GM21528 (cell line): ENCODE results near the gene LIME1.

Source experiments
- ATAC-seq: cut with Tn5 transposase; IDR thresholded peaks from one replicate; pipeline ENCODE4 v1.9.1; 2021; ENCODE audit warnings: mild to moderate bottlenecking, moderate library complexity; ENCODE audit not compliant: unreplicated experiment, low FRiP score

Gene LIME1

DNA sequence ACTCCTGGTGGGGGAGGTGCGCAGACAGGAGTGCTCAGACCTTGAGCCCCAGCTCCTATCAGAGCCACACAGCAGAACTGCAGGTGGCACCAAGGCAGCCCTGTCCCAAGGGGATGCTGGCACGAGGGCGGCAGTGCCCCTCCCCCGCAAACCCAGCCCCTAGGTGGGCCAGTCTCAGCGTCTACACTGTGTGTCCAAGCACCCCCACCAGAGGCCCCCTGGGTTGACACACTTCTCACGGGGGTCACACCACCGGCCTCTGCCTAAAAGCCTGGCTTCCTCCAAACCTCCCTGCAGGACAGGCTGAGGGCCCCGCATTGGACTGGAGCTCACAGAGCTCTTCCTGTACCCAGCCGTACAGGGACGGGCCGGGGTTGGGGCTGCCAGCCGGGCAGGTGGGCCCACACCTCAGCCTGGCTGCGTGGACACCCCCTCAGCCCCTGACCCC lies 11.2 kb downstream of the LIME1 start:
- ATAC-seq, result no peak

- no peak for ATAC-seq
These were observed 11.8 kb downstream of the LIME1 start for GRCh38 chr20:63748070-63748933.

DNA sequence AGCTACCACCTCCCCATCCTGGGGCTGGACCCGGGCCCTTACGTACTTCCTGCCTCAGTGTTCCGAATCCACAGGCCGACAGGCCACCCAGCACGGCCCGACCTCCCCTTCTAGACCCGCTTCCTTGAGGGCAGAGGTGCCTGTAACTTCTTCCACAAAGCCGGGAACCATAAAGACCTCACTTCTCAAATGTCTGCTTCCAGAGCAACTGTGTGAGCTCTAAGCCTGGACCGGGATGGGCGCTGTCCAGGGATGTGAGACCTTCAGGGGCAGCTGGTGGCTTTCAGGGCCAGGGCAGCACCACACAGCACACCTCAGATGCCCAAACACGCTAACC lies 12.4 kb downstream of the LIME1 start:
- ATAC-seq, result no peak

- no peak for ATAC-seq
These were observed 13.4 kb downstream of the LIME1 start for GRCh38 chr20:63749597-63750508.

DNA sequence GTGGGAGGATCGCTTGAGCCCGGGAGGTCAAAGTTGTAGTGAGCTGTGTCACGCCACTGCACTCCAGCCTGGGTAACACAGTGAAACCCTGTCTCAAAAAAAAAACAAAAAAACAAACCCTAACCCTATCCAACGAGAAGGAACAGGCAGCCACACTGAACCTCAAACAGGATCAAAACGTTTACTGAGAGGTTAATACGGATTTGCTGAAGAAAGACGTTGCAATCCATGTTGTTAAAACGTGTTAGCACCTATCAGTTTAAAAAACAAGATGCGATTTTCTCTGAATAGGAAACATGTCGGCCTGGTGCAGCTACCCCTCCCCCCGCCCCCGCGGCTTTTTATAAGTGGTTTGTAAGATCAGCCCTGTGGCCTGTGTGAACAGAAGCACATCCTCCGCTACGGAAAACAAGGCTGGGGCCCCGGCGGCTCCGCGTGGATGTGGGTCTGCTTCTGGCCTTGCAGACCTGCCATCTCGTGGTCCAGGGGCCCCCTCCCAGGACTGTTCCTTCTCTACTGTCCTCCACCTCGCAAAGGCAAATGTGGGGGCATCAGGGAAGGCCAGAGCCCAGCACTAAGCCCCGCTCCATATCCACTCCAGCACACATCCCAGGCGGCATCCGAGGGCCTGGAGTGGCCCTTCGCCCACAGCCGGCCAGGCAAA lies 14.5 kb downstream of the LIME1 start:
- no peak for ATAC-seq

DNA sequence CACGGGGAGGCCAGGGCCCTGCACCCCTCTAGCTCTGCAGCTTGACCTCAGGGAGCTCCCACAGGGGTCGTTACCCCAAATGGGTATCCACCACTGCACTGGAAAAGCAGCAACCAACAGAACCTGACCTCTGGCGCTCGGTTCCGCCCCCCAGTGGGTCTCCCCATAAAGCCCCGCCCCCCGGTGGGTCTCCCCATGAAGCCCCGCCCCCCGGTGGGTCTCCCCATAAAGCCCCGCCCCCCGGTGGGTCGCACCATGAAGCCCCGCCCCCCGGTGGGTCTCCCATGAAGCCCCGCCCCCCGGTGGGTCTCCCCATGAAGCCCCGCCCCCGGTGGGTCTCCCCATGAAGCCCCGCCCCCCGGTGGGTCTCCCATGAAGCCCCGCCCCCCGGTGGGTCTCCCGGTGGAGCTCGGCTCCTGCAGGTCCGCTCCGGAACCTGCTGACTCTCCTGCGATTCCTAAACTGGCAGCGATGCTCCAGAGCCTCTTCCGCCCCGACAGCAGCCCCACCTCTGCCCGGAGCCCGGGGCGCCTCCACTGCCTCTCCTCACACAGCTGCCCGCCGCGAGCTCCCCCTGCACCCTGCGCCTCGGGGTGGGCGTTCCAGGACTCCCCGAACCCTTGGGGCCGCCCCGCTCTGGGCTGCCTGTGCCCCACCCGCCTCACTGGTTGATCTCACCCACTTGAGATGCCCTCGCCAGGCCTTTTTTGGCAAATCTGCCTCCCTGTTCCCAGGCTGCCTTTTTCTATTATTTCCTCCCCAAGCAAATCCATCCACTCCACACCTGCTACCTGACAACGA lies 15.2 kb downstream of the LIME1 start:
- ATAC-seq, result no peak

- no peak for ATAC-seq
These were observed 16.1 kb downstream of the LIME1 start for GRCh38 chr20:63752411-63753101.

DNA sequence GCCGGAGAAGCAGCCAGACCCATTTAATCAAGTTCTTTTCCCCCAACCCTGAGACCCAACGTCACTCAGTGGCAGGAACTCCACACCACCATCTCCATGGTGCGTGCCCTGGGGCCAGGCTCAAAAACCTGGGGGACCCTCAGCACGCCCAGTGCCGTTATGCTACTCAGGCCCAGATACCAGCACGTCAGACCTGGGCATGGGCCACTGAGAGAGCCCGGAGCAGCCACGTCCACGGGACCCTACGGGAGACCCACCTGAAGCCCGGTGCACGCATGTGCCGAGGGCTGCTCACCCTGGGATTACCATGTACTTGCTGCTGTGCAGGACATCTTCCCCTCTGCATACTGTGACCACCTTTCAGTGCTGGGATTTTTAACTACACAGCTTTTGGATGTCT lies 16.9 kb downstream of the LIME1 start:
- ATAC-seq, result no peak

DNA sequence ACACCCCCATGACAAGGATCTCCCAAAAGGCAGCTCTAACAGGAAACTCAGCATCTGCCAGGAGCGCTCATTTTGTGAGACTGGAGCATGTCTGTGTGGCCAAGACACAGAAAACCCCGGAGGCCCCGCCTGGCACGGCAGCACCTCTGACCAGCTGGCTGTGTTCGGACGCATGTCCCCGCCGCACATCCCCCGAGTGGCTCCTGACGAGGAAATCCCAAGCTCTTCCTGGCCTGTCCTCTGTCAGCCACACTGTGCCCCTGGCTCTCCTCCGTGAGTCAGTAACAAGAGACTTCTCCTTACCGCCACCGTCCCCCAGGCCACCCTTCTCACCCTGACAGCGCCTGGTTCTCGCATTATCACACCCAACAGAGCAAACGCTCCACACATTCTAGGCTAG lies 17.5 kb downstream of the LIME1 start:
- no peak for ATAC-seq

DNA sequence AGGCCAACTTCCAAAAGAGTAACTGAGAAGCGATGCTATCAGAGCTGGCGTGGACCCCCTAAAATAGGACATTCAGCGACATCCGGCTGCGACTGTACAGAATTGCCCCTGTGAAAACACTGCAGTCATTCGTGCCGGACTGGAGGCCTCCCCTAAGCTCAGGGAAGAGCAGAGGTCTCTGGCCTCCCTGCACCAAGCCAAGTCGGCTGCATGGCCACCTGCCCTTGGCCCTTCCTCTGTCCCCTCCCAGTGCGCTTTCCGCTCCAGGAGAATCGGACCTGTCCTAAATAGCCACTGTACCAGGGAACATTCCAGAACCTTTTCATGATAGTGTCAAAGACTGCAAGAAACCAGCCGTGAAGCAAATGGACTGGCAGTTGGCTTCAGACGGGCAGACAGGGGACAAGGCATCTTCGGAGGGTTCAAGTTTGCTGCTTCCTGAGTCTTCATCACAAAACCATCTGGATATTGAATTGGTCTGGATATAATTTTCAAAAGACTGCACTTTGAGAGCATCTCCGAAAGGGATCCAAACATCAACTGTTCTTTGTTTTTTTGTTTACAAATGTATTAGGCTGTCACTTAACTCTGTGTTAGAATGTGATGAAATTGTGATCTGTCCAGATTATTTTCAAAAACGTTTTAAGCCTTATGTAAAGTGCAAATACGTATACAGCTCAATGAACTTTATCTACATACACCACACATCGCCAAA lies 19.6 kb downstream of the LIME1 start:
- no peak for ATAC-seq

- no peak for ATAC-seq
These were observed 20.2 kb downstream of the LIME1 start for GRCh38 chr20:63756648-63756991.

DNA sequence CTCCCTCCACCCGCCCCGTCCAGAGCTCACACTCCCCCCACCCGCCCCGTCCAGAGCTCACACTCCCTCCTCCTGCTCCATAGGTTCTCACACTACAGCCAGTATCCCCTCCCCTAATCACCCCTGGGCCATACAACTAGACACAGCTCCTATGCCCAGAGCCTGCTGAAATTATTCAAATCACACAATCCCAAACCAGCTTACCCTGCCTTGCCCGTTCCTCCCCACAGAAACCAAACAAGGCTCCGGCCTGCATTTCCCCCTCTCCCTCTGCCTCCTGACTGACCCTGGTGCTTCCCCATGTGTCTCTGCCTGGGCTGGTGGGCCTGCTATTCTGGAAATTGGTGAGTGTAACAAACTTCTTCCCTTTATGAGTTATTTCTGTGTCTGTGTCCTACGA lies 21.7 kb downstream of the LIME1 start:
- no peak for ATAC-seq

DNA sequence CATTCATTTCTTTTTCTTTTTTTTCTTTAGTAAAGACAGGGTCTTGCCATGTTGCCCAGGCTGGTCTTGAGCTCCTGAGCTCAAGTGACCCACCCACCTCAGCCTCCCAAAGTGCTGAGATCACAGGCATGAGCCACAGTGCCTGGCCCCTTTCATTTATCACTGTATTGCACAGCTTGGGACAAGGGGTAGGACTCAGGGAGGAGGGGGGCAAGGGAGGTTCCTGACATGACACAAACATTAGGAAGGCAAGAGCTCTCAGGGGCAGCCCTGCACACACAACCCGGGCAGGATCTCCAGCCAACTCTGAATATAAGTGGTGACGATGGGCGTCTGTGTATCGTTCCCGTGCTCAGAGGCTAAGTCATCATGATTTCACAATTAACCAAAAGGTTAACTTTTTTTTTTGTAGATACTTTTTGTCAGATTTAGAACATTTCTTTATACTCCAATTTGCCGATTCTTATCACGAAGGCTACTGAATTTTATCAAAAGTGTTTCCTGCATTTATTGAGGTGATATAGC lies 23.0 kb downstream of the LIME1 start:
- ATAC-seq, result no peak

GRCh38 chr20:63765082-63765873 lies 28.8 kb downstream of the LIME1 start:
- no peak for ATAC-seq

- no peak for ATAC-seq
These were observed 29.4 kb downstream of the LIME1 start for GRCh38 chr20:63765902-63766301.

GRCh38 chr20:63766695-63767426 lies 30.4 kb downstream of the LIME1 start:
- no peak for ATAC-seq

DNA sequence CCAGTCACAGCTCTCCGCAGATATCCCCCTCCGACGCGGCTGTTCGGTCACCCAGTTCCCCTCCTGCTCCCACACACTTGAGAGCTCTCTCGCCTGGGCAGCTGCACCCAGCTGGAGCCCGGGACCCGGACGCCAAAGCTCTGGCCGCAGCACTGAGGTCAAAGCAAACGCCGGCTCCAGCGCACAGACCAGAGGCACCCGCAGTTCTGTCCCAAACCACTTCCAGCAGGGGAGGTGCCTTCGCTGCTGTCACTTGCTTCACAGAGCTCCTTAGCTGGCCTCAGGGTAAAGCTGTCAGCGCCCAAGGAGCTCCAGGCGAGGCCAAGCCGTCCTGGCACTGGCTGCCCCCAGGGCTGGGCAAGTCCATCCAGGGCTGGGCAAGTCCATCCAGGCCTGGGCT lies 31.0 kb downstream of the LIME1 start:
- no peak for ATAC-seq
